Small intestine (tissue), 7 donors: ENCODE measurements around the gene NOTCH1. TPM values are rescaled to one million over a fixed set of nuclear protein-coding genes. Genes with fewer than 3 reads are reported as not detected.
"Not testable (repeated sequence)": the region's sequence is repeated elsewhere in the genome, so short reads cannot be mapped to it uniquely, and the experiment has no call there.

Experiments
- DNase-seq, 2 donors: peaks; one replicate each; pipeline versions ENCODE4 v3.0.0 to v3.0.0-alpha.2; 2013
- FAIRE-seq: peaks from 2 replicates; lab custom pipeline; 2012; peaks lifted over from hg19 to GRCh38; lab: Jason Lieb, UNC
- H3K27ac ChIP-seq, 3 donors: one replicate each; pipeline ENCODE4 v1.5.1; 2013; ENCODE audit warnings: low read length in 2 of 3, mild to moderate bottlenecking in 2 of 3, control low read depth in 1 of 3, inconsistent platforms in 1 of 3, low read depth in 1 of 3, moderate library complexity in 1 of 3
- H3K27me3 ChIP-seq, 3 donors: one replicate each; pipeline ENCODE4 v1.6.1; 2013; ENCODE audit warnings: low read length in 3 of 3, inconsistent platforms in 1 of 3; ENCODE audit not compliant: control insufficient read depth in 3 of 3, insufficient read depth in 3 of 3
- H3K36me3 ChIP-seq, 3 donors: one replicate each; pipeline ENCODE4 v1.6.1; 2013; ENCODE audit warnings: low read length in 3 of 3, inconsistent platforms in 1 of 3, low read depth in 1 of 3, mild to moderate bottlenecking in 1 of 3, moderate library complexity in 1 of 3; ENCODE audit not compliant: control insufficient read depth in 3 of 3, insufficient read depth in 2 of 3
- H3K4me1 ChIP-seq, 3 donors: one replicate each; pipeline ENCODE4 v1.6.1; 2013; ENCODE audit warnings: low read length in 2 of 3, inconsistent platforms in 1 of 3, low read depth in 1 of 3, mild to moderate bottlenecking in 1 of 3, moderate library complexity in 1 of 3; ENCODE audit not compliant: control insufficient read depth in 3 of 3, insufficient read depth in 2 of 3
- H3K4me3 ChIP-seq, 3 donors: one replicate each; pipeline ENCODE4 v1.5.1; 2013; ENCODE audit warnings: low read length in 3 of 3, control low read depth in 1 of 3, inconsistent platforms in 1 of 3, low read depth in 1 of 3, mild to moderate bottlenecking in 1 of 3, moderate library complexity in 1 of 3
- H3K9me3 ChIP-seq, 2 donors: one replicate each; pipeline ENCODE4 v1.6.1; 2013; ENCODE audit warnings: low read depth in 1 of 2, low read length in 1 of 2; ENCODE audit not compliant: control insufficient read depth in 2 of 2, insufficient read depth in 1 of 2
- WGBS, 3 donors: extraction: QIAGEN DNeasy Blood & Tissue Kit; methylation state at CpG; one replicate each; pipeline ENCODE4 v1.1.7; 2013; 5-methylcytosine and 5-hydroxymethylcytosine counted together
- polyA plus RNA-seq, 4 donors: library from polyadenylated mRNA; stranded (reverse) in 3 of 4; unstranded in 1 of 4; fragments of 200-250 nt in 3 of 4; fragments of 120-200 nt in 1 of 4; gene quantifications; one replicate each; pipeline versions ENCODE4 v1.2.1 to v1.2.3, GENCODE V29; 2013
- donor health status: healthy with polysubstance abuse.
- donor health status: control.
- donor health status: control.
- donor health status: Bipolar disorder and iron deficiency.
- donor health status: healthy.

Gene NOTCH1
- polyA plus RNA-seq, 4 donors, result 1.8 to 19.8 (median 7.3) TPM

DNA sequence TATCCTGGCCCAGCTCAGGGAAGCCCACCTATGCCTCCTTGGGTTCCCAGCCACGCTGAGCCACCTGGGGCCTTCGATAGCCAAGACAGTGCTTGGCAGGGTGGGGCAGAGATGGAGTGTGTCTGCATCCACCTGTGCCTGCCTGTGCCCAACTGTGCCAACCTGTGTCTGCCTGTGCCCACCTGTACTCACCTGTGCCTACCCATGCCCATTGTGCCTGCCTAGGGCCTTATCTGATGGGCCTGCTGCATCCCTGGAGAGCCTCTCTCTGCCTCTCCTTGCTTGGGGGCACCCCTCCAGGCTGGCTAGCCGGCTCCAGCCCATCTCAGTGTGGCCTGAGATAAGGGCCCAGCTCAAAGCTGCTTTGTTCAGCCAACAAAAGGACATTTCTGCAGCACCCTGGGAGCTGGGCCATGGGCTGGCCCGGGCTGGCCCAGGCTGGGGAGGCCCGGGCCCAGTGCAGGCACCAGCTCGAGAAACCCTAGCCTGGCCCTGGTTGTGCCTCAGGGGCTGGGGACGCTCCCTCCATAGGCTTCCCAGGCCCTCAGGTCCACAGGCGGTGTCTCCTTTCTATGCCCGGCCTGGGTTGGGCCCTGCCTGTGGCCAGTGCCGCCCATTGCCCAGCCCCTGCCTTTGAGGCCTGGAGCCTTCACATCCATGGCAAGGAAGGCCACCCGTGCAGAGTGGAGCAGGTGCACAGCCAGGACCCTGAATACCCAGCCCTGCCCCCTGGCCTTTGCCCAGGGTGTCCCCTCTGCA, 37.3 kb upstream of the NOTCH1 start:
- no peak for DNase-seq
- peaks cover 0 to 11% (median 0%) of the 10 kb centered on the region in 3 donors for H3K27me3 ChIP-seq
- H3K4me3 ChIP-seq, result no peak overlapping the region
- no peak for FAIRE-seq
- WGBS, 3 donors, result 63 to 82% (median 70%) methylated on average over 10 to 11 of the region's 11 CpGs
- no peaks in the 10 kb centered on the region for H3K9me3 ChIP-seq
- H3K27ac ChIP-seq, result no peak overlapping the region
- H3K36me3 ChIP-seq, result no peaks in the 10 kb centered on the region
- peaks cover 0 to 28% (median 0%) of the 10 kb centered on the region in 3 donors for H3K4me1 ChIP-seq

DNA sequence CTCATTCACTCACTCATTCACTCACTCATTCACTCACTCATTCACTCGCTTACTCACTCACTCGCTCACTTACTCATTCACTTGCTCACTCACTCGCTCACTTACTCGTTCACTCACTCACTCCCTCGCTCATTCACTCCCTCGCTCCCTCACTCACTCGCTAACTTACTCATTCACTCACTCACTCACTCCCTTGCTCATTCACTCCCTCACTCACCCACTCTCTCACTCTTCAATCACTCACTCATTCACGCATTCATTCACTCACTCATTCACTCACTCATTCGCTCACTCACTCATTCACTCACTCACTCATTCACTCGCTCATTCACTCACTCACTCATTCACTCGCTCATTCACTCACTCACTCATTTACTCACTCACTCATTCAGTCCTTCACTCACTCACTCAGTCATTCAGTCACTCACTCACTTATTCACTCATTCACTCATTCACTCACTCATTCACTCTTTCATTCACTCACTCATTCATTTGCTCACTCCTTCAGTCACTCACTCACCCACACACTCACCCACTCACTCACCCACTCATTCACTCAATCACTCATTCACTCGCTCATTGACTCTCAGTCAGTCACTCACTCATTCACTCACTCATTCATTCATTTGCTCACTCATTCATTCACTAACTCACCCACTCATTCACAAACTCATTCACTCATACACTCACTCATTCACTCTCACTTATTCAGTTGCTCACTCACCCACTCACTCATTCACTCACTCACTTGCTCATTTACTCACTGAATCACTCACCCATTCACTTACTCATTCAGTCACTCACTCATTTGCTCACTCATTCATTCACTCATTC, 36.0 kb upstream of the NOTCH1 start:
- Histone ChIP-seq H3K27ac (no peak overlapping the region), H3K9me3 (no peaks in the 10 kb centered on the region), H3K4me3 (no peak overlapping the region), H3K27me3 (peaks cover 0 to 3% (median 0%) of the 10 kb centered on the region in 3 donors), H3K36me3 (no peaks in the 10 kb centered on the region), H3K4me1 (peaks cover 0 to 16% (median 0%) of the 10 kb centered on the region in 3 donors)
- DNase-seq (no peak), FAIRE-seq (no peak)
- WGBS, 3 donors, result 97 to 98% (median 97%) methylated on average over 12 of the region's 12 CpGs

DNA sequence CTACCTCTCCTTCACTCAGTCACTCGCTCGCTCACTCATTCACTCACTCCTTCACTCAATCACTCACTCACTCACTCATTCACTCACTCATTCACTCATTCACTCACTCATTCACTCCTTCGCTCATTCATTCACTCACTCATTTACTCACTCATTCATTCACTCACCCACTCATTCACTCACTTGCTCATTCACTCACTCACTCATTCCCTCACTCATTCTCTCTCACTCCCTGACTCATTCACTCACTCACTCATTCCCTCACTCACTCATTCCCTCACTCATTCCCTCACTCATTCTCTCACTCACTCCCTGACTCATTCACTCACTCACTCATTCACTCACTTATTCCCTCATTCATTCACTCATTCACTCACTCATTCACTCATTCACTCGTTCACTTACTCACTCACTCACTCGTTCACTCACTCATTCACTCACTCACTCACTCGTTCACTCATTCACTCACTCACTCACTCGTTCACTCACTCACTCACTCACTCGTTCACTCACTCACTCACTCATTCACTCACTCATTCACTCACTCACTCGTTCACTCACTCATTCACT, 33.9 kb upstream of the NOTCH1 start:
- WGBS, 3 donors, result 72 to 91% (median 83%) methylated on average over 7 to 8 of the region's 9 CpGs
- peaks cover 0 to 12% (median 0%) of the 10 kb centered on the region in 3 donors for H3K4me1 ChIP-seq
- not testable (repeated sequence) for H3K9me3 ChIP-seq, FAIRE-seq, H3K27ac ChIP-seq, DNase-seq, H3K4me3 ChIP-seq, H3K36me3 ChIP-seq, H3K27me3 ChIP-seq

DNA sequence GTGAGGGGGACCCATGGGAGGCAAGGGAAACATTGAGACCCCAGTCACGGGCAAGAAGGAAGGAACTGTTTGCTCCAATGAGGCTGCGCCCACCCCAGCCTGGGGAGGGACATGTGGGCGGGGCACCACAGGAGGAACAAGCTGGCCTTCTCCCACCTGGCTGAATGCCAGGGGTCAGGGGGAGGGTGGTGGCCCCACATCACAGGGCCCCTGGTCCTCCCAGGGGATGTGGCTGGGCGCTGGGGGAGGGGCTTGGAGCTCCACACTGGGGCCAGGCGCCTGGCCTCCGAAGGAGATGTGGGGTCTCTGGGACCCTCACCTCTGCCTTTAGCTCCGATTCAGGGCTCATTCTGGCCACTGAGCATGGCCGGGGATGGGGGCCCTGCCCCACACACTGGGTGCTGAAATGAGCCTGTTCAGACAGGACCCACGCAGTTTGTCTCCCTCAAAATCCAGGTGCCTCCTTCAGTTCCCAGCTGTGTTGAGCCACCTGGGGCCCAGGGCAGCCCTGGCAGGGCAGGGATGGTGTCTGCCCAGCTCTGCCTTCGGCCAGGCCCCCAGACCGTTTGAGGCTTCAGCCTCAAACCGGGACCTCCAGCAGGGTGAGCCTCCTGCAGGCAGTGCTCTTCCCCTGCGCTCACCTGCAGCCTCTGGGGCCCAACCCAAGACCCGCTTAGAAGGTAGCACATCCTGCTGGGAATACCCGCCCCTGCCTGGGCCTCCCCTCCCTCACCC, 33.2 kb upstream of the NOTCH1 start:
- Histone ChIP-seq H3K4me1 (peaks cover 0 to 12% (median 0%) of the 10 kb centered on the region in 3 donors), H3K27me3 (no peaks in the 10 kb centered on the region), H3K36me3 (no peaks in the 10 kb centered on the region), H3K9me3 (no peaks in the 10 kb centered on the region), H3K27ac (no peak overlapping the region), H3K4me3 (no peak overlapping the region)
- WGBS, 3 donors, result 35 to 54% (median 47%) methylated on average over 13 to 15 of the region's 15 CpGs
- FAIRE-seq (no peak), DNase-seq (peak; percentile 15 to 51)

DNA sequence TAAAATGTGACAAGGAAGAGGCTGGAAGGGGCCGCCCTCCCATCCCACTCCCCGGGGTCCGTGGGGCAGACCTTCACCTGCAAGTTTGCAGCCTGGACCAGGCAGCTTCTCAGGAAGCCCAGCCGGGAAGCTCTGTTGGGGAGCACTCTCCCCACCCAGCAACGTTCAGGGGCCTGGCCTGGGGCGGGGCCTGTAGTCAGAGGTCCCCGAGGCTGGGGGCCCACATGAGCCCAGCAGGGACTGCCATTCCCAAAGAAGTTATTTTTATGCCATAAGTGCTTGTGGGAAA, 32.7 kb upstream of the NOTCH1 start:
- no peak for FAIRE-seq
- H3K4me1 ChIP-seq, result peaks cover 0 to 7% (median 0%) of the 10 kb centered on the region in 3 donors
- H3K9me3 ChIP-seq, result no peaks in the 10 kb centered on the region
- 34 to 37% (median 36%) methylated on average over 7 of the region's 7 CpGs for WGBS, 3 donors
- no peak overlapping the region for H3K27ac ChIP-seq
- H3K36me3 ChIP-seq, result no peaks in the 10 kb centered on the region
- H3K4me3 ChIP-seq, result no peak overlapping the region
- no peaks in the 10 kb centered on the region for H3K27me3 ChIP-seq
- DNase-seq, result no peak

DNA sequence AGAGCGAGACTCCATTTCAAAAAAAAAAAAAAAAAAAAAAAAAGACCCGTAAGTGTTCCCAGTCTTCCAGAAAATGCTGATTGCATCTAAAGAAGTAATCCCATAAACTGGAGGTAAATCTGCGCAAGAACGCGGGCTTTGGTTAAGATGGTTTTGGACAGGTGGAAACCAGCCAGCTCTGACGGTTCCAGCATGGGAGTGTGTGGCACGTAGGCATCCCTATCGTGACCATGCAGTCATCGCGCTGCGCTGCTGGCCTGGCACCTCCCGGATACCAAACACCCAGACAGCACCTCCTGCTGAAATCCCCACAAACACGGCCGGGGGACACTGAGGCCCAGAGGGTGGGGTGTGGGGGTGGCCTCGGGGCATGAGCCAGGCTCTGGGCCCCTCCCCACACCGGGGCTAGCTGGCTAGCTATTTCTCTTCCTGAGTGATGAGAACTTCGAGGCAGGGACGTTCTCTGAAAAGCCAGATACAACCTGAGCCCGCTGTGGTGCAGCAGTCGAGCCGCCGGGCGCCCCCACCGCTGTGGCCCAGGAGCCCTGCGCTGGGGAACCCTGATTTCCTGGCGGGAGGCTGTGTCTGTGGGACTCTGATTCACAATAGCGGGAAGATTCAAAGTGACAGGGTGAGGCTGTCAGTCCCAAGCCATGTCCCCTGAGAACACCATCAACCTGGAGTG, 32.2 kb upstream of the NOTCH1 start:
- Histone ChIP-seq H3K9me3 (no peaks in the 10 kb centered on the region), H3K27ac (no peak overlapping the region), H3K36me3 (no peaks in the 10 kb centered on the region), H3K4me3 (no peak overlapping the region), H3K4me1 (peaks cover 0 to 7% (median 0%) of the 10 kb centered on the region in 3 donors), H3K27me3 (no peaks in the 10 kb centered on the region)
- 62 to 70% (median 65%) methylated on average over 26 to 27 of the region's 27 CpGs for WGBS, 3 donors
- FAIRE-seq (no peak), DNase-seq (no peak)

DNA sequence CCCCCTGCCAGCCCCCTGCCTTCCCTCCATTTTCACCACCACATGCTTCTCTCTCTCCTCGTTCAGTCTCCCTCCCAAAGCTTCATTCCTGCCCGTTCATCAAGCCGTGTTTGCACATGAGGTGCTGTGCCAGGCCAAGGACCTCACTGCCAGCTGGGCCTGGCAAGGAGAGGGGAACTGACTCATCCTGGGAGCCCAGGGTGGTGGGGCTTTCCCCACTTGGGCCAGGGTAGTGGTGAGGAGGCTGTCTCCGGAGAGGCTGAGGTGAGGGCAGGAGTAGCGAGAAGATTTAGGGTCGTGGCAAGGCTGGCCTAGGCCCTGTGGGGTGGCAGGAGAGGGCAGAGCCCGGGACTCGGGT, 30.4 kb upstream of the NOTCH1 start:
- Histone ChIP-seq H3K9me3 (no peaks in the 10 kb centered on the region), H3K4me1 (peaks cover 0 to 7% (median 0%) of the 10 kb centered on the region in 3 donors), H3K4me3 (no peak overlapping the region), H3K36me3 (no peaks in the 10 kb centered on the region), H3K27me3 (no peaks in the 10 kb centered on the region), H3K27ac (no peak overlapping the region)
- FAIRE-seq, result no peak
- 74 to 79% (median 75%) methylated on average over 6 to 8 of the region's 8 CpGs for WGBS, 3 donors
- DNase-seq, result no peak
